ENCODE measurements around the gene PI4KA.

Gene PI4KA

GRCh38 chr22:20867179-20868024 lies 8.8 kb upstream of the PI4KA start:
- no peak for DNase-seq (ENCODE audit: low read depth)
- in situ Hi-C loops (cut with HindIII; ENCODE audit: low sequenced_read_pairs): no loop called here

GRCh38 chr22:20866736-20867135 lies 8.1 kb upstream of the PI4KA start:
- H3K4me3 ChIP-seq (ENCODE audit: low read depth, low read length): no peak overlapping the region
- TF ChIP-seq, protein P1, sequence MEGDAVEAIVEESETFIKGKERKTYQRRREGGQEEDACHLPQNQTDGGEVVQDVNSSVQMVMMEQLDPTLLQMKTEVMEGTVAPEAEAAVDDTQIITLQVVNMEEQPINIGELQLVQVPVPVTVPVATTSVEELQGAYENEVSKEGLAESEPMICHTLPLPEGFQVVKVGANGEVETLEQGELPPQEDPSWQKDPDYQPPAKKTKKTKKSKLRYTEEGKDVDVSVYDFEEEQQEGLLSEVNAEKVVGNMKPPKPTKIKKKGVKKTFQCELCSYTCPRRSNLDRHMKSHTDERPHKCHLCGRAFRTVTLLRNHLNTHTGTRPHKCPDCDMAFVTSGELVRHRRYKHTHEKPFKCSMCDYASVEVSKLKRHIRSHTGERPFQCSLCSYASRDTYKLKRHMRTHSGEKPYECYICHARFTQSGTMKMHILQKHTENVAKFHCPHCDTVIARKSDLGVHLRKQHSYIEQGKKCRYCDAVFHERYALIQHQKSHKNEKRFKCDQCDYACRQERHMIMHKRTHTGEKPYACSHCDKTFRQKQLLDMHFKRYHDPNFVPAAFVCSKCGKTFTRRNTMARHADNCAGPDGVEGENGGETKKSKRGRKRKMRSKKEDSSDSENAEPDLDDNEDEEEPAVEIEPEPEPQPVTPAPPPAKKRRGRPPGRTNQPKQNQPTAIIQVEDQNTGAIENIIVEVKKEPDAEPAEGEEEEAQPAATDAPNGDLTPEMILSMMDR (IDR thresholded peaks at IDR 0.05; ENCODE audit: low read depth, low read length, missing control alignments): no peak
- in situ Hi-C loops (cut with HindIII; ENCODE audit: low sequenced_read_pairs): no loop called here
- DNase-seq (ENCODE audit: low read depth): no peak

More at GRCh38 chr22:20867179-20868024, 8.8 kb upstream of the PI4KA start:
- TF ChIP-seq, protein P1 (IDR thresholded peaks at IDR 0.05; ENCODE audit: low read depth, low read length, missing control alignments): no peak
- no peak overlapping the region for H3K4me3 ChIP-seq (ENCODE audit: low read depth, low read length)

DNA sequence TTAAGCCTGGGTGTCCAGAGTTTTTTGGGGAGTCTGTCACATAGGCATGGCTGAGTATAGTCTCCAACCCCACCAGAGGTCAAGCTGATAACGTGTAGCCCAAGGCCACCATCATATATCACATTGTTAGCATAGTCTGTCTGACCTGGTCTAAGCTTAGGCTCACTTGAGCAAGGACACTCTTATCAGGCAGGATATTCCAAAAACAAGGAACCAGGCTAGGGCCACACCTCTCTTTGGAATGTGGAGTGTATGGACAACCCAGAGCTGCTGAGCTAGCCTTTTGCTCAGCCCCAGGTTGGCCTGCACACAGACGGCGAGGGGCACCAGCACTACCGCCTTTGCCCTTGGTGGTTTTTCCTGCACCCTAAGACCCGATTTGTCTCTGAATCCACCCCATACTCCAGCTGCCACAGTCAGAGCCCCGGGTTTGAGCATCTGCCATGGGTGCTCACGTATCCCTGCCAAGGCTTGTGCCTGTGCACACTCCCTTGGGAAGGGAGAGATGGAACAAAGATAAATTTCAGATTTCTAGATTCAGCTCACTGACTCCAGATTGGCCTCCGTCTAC lies 7.3 kb upstream of the PI4KA start:
- TF ChIP-seq, protein P1 (IDR thresholded peaks at IDR 0.05; ENCODE audit: low read depth, low read length, missing control alignments): no peak
- DNase-seq (ENCODE audit: low read depth): no peak
- H3K4me3 ChIP-seq (ENCODE audit: low read depth, low read length): no peak overlapping the region
- in situ Hi-C loops (cut with HindIII; ENCODE audit: low sequenced_read_pairs): no loop called here

GRCh38 chr22:20865331-20865730 lies 6.7 kb upstream of the PI4KA start:
- TF ChIP-seq, protein P1 (IDR thresholded peaks at IDR 0.05; ENCODE audit: low read depth, low read length, missing control alignments): no peak
- H3K4me3 ChIP-seq (ENCODE audit: low read depth, low read length): no peak overlapping the region
- in situ Hi-C loops (cut with HindIII; ENCODE audit: low sequenced_read_pairs): no loop called here
- DNase-seq (ENCODE audit: low read depth): no peak

DNA sequence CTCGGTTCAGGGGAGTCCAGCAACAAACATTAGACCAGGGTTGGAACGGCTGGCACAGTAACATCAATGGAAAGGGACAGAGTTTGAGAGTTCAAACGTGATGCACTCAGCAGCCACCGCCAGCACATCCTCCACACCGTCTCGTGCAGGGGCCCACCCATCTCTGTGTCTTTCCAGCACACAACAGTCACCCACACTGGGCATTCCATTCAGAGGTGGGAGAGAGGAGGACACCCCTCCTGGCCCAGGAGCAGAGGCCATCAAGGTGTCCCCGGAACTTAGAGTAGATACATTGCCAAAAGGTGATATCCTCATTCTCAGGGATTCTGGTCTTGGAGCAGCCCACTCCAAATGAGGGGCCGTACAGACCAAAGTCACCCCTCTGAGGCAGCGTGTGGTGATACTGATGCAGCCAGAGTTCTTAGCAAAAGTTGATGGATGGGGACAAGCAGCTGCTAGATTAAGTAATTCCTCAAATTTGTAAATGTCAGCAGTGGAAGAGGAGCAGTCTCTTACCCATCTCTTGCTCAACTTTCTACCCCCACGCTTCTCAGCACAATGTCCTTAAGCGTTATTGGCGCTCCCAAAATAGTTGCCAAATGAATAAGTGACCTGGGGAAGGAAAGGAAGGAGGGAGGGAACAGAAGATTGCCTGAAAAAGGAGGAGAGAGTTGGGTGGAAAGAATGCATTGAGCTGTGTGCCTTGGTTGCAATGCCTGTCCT lies 5.7 kb upstream of the PI4KA start:
- in situ Hi-C loops (cut with HindIII; ENCODE audit: low sequenced_read_pairs): no loop called here
- H3K4me3 ChIP-seq (ENCODE audit: low read depth, low read length): no peak overlapping the region
- TF ChIP-seq, protein P1 (IDR thresholded peaks at IDR 0.05; ENCODE audit: low read depth, low read length, missing control alignments): no peak
- no peak for DNase-seq (ENCODE audit: low read depth)

- TF ChIP-seq, protein P1 (IDR thresholded peaks at IDR 0.05; ENCODE audit: low read depth, low read length, missing control alignments): no peak
Observed at GRCh38 chr22:20863366-20863765, 4.8 kb upstream of the PI4KA start.

More at GRCh38 chr22:20863366-20863765, 4.8 kb upstream of the PI4KA start:
- no peak overlapping the region for H3K4me3 ChIP-seq (ENCODE audit: low read depth, low read length)
- no peak for DNase-seq (ENCODE audit: low read depth)
- in situ Hi-C loops (cut with HindIII; ENCODE audit: low sequenced_read_pairs): no loop called here
